H9 (cell line): ENCODE results near the gene CNGB1. TPM values are rescaled to one million over a fixed set of nuclear protein-coding genes. Genes with fewer than 3 reads are reported as not detected.

ENCODE experiments used
- DNase-seq: peaks from one replicate; pipeline ENCODE4 v3.0.0-alpha.2; 2017
- H2AFZ ChIP-seq: one replicate; pipeline ENCODE4 v1.6.1; 2013; ENCODE audit warnings: mild to moderate bottlenecking, low read length, control low read depth, moderate library complexity
- H2AK5ac ChIP-seq: 2 replicates; pipeline ENCODE4 v1.6.1; 2013; ENCODE audit warnings: low read length, control low read depth, mixed read lengths; ENCODE audit not compliant: insufficient read length
- H2BK120ac ChIP-seq: one replicate; pipeline ENCODE4 v1.6.1; 2013; ENCODE audit warnings: low read depth, mild to moderate bottlenecking, low read length, control low read depth, inconsistent platforms; ENCODE audit not compliant: poor library complexity, severe bottlenecking
- H2BK12ac ChIP-seq: 2 replicates; pipeline ENCODE4 v1.6.1; 2013; ENCODE audit warnings: low read length, control low read depth, mixed read lengths, low read depth; ENCODE audit not compliant: insufficient read length
- H2BK15ac ChIP-seq: 2 replicates; pipeline ENCODE4 v1.6.1; 2013; ENCODE audit warnings: low read depth, low read length, control low read depth
- H2BK20ac ChIP-seq: one replicate; pipeline ENCODE4 v1.6.1; 2013; ENCODE audit warnings: low read depth, mild to moderate bottlenecking, low read length, control low read depth, inconsistent platforms; ENCODE audit not compliant: poor library complexity, severe bottlenecking
- H2BK5ac ChIP-seq: 2 replicates; pipeline ENCODE4 v1.6.1; 2013; ENCODE audit warnings: low read length, control low read depth, mixed read lengths; ENCODE audit not compliant: insufficient read length
- H3K14ac ChIP-seq: 2 replicates; pipeline ENCODE4 v1.6.1; 2013; ENCODE audit warnings: low read length, control low read depth; ENCODE audit not compliant: insufficient read depth
- H3K18ac ChIP-seq: 2 replicates; pipeline ENCODE4 v1.6.1; 2013; ENCODE audit warnings: low read depth, mild to moderate bottlenecking, mixed read lengths, low read length, control low read depth; ENCODE audit not compliant: insufficient read length
- H3K23ac ChIP-seq: 2 replicates; pipeline ENCODE4 v1.6.1; 2013; ENCODE audit warnings: low read length, control low read depth, mixed read lengths, low read depth; ENCODE audit not compliant: insufficient read length
- H3K23me2 ChIP-seq: 2 replicates; pipeline ENCODE4 v1.6.1; 2013; ENCODE audit warnings: low read depth, mild to moderate bottlenecking, mixed read lengths, low read length, control low read depth; ENCODE audit not compliant: insufficient read length, poor library complexity, severe bottlenecking
- H3K27ac ChIP-seq: 2 replicates; pipeline ENCODE4 v1.5.1; 2013; ENCODE audit warnings: low read length, control low read depth, mixed read lengths, low read depth; ENCODE audit not compliant: insufficient read length
- H3K27me3 ChIP-seq: 2 replicates; pipeline ENCODE4 v1.6.1; 2013; ENCODE audit warnings: low read length, control low read depth, inconsistent platforms; ENCODE audit not compliant: insufficient read depth
- H3K4ac ChIP-seq: 2 replicates; pipeline ENCODE4 v1.6.1; 2013; ENCODE audit warnings: low read depth, mild to moderate bottlenecking, control low read depth, inconsistent platforms, low read length, moderate library complexity
- H3K4me1 ChIP-seq: 2 replicates; pipeline ENCODE4 v1.6.1; 2013; ENCODE audit warnings: low read length, control low read depth, inconsistent platforms; ENCODE audit not compliant: insufficient read depth
- H3K4me2 ChIP-seq: 2 replicates; pipeline ENCODE4 v1.6.1; 2013; ENCODE audit warnings: low read length, control low read depth, mixed read lengths; ENCODE audit not compliant: insufficient read length, insufficient read depth
- H3K56ac ChIP-seq: 2 replicates; pipeline ENCODE4 v1.6.1; 2013; ENCODE audit warnings: low read depth, mild to moderate bottlenecking, mixed read lengths, low read length, control low read depth; ENCODE audit not compliant: insufficient read length
- H3K79me1 ChIP-seq: 2 replicates; pipeline ENCODE4 v1.6.1; 2013; ENCODE audit warnings: low read depth, mild to moderate bottlenecking, moderate library complexity, low read length, control low read depth, inconsistent platforms; ENCODE audit not compliant: insufficient read depth, poor library complexity, severe bottlenecking
- H3K79me2 ChIP-seq: 2 replicates; pipeline ENCODE4 v1.6.1; 2013; ENCODE audit warnings: low read length, control low read depth, inconsistent platforms; ENCODE audit not compliant: insufficient read depth
- H3K9ac ChIP-seq: 2 replicates; pipeline ENCODE4 v1.6.1; 2013; ENCODE audit warnings: low read length, control low read depth, mixed read lengths; ENCODE audit not compliant: insufficient read length; ENCODE audit errors: extremely low read depth
- H3K9me3 ChIP-seq: one replicate; pipeline ENCODE4 v1.6.1; 2013; ENCODE audit warnings: low read depth, low read length, inconsistent platforms; ENCODE audit not compliant: control insufficient read depth
- H3T11ph ChIP-seq: one replicate; pipeline ENCODE4 v1.6.1; 2013; ENCODE audit warnings: mild to moderate bottlenecking, low read length, control low read depth, inconsistent platforms
- H4K20me1 ChIP-seq: one replicate; pipeline ENCODE4 v1.6.1; 2013; ENCODE audit not compliant: control insufficient read depth, insufficient read length, insufficient read depth
- H4K5ac ChIP-seq: 2 replicates; pipeline ENCODE4 v1.6.1; 2013; ENCODE audit warnings: low read depth, mild to moderate bottlenecking, mixed read lengths, low read length, control low read depth; ENCODE audit not compliant: insufficient read length
- H4K8ac ChIP-seq: replicated peaks from 2 replicates; pipeline ENCODE4 v1.6.1; 2013; ENCODE audit warnings: low read length, control low read depth, mixed read lengths, low read depth; ENCODE audit not compliant: insufficient read length
- H4K91ac ChIP-seq: 2 replicates; pipeline ENCODE4 v1.6.1; 2013; ENCODE audit warnings: low read depth, mild to moderate bottlenecking, moderate library complexity, mixed read lengths, low read length, control low read depth; ENCODE audit not compliant: insufficient read length
- H3K27ac Mint-ChIP-seq, 3 experiments: 2 replicates in 2 of 3; 3 replicates in 1 of 3; pipeline ENCODE4 v1.8.0; 2020 to 2021; ENCODE audit warnings: mixed read lengths in 3 of 3, mild to moderate bottlenecking in 1 of 3, moderate library complexity in 1 of 3
- H3K27me3 Mint-ChIP-seq: 2 replicates; pipeline ENCODE4 v1.8.0; 2021; ENCODE audit warnings: low read depth, mild to moderate bottlenecking, moderate library complexity, mixed read lengths
- H3K36me3 Mint-ChIP-seq, 3 experiments: 2 replicates in 2 of 3; 3 replicates in 1 of 3; pipeline ENCODE4 v1.8.0; 2020 to 2021; ENCODE audit warnings: low read depth in 3 of 3, mixed read lengths in 3 of 3; ENCODE audit not compliant: insufficient read depth in 1 of 3
- H3K4me1 Mint-ChIP-seq, 2 experiments: 2 replicates each; pipeline ENCODE4 v1.8.0; 2020; ENCODE audit warnings: mixed read lengths in 2 of 2
- H3K4me3 Mint-ChIP-seq, 2 experiments: 2 replicates in 1 of 2; 3 replicates in 1 of 2; pipeline ENCODE4 v1.8.0; 2020 to 2021; ENCODE audit warnings: mild to moderate bottlenecking in 2 of 2, mixed read lengths in 2 of 2, moderate library complexity in 1 of 2
- H3K9me3 Mint-ChIP-seq, 2 experiments: 2 replicates in 1 of 2; 3 replicates in 1 of 2; pipeline ENCODE4 v1.8.0; 2020; ENCODE audit warnings: mild to moderate bottlenecking in 2 of 2, mixed read lengths in 2 of 2, moderate library complexity in 1 of 2
- WGBS: extraction: QIAGEN DNeasy Blood & Tissue Kit; methylation state at CpG from one replicate; pipeline ENCODE4 v1.1.7; 2013; ENCODE audit warnings: missing lambda C conversion rate, low lambda C conversion rate, mixed read lengths; ENCODE audit not compliant: insufficient read length; ENCODE audit errors: extremely low coverage; 5-methylcytosine and 5-hydroxymethylcytosine counted together
- total RNA-seq: library from RNA; stranded (reverse); gene quantifications from 2 replicates; pipeline ENCODE4 v1.2.1, GENCODE V29; 2021
- TF ChIP-seq, protein P1 (sequence below): fragments of 200-600 bp; sonication (generic); conservative IDR thresholded peaks from 3 replicates; pipeline ENCODE4 v1.8.0; 2021; ENCODE audit warnings: antibody characterized with exemption, mild to moderate bottlenecking

CNGB1 gene
- total RNA-seq, 1 experiment from 2014 or later, result not detected

GRCh38 chr16:57838161-57838560 is 132.8 kb downstream of the CNGB1 start:
- TF ChIP-seq, protein P1, sequence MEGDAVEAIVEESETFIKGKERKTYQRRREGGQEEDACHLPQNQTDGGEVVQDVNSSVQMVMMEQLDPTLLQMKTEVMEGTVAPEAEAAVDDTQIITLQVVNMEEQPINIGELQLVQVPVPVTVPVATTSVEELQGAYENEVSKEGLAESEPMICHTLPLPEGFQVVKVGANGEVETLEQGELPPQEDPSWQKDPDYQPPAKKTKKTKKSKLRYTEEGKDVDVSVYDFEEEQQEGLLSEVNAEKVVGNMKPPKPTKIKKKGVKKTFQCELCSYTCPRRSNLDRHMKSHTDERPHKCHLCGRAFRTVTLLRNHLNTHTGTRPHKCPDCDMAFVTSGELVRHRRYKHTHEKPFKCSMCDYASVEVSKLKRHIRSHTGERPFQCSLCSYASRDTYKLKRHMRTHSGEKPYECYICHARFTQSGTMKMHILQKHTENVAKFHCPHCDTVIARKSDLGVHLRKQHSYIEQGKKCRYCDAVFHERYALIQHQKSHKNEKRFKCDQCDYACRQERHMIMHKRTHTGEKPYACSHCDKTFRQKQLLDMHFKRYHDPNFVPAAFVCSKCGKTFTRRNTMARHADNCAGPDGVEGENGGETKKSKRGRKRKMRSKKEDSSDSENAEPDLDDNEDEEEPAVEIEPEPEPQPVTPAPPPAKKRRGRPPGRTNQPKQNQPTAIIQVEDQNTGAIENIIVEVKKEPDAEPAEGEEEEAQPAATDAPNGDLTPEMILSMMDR, result no peak
- H2BK15ac ChIP-seq, result no peak overlapping the region
- H3K56ac ChIP-seq, result no peak overlapping the region
- no peak overlapping the region; a peak in 1 of 5 replicates for H3K4me3 Mint-ChIP-seq
- no peak overlapping the region for H2BK12ac ChIP-seq
- no peaks in the 10 kb centered on the region for H3K9me3 Mint-ChIP-seq
- H3K79me2 ChIP-seq, result no peaks in the 10 kb centered on the region
- peaks cover 35 to 37% of the 10 kb centered on the region in 2 experiments for H3K4me1 Mint-ChIP-seq
- no CpG with 5 or more reads among the region's 13 CpGs for WGBS
- H3K4ac ChIP-seq, result no peak overlapping the region
- H3K27ac ChIP-seq, result no peak overlapping the region
- H3T11ph ChIP-seq, result no peak overlapping the region
- no peak overlapping the region for H4K8ac ChIP-seq
- no peak overlapping the region for H3K14ac ChIP-seq
- H4K5ac ChIP-seq, result no peak overlapping the region
- no peak overlapping the region for H3K9ac ChIP-seq
- peak overlapping the region in 2 of 3 experiments; percentile 21 to 65; a peak in 1 of 7 replicates for H3K27ac Mint-ChIP-seq
- H2AFZ ChIP-seq, result no peak overlapping the region
- no peak overlapping the region for H4K91ac ChIP-seq
- no peak for DNase-seq
- no peak overlapping the region for H2BK5ac ChIP-seq
- no peaks in the 10 kb centered on the region for H3K23me2 ChIP-seq
- no peaks in the 10 kb centered on the region; the same call in 1 of the 2 replicates for H3K27me3 Mint-ChIP-seq
- H3K36me3 Mint-ChIP-seq, result no peaks in the 10 kb centered on the region
- no peaks in the 10 kb centered on the region for H3K9me3 ChIP-seq
- H3K23ac ChIP-seq, result no peak overlapping the region
- 0 out of 2 replicates have a peak, but pooled peaks cover 2% of the 10 kb centered on the region for H3K4me1 ChIP-seq
- H3K79me1 ChIP-seq, result no peaks in the 10 kb centered on the region
- no peak overlapping the region for H2BK120ac ChIP-seq
- H3K4me2 ChIP-seq, result no peak overlapping the region
- H2BK20ac ChIP-seq, result no peak overlapping the region
- H4K20me1 ChIP-seq, result no peaks in the 10 kb centered on the region
- no peak overlapping the region for H3K18ac ChIP-seq
- no peak overlapping the region for H2AK5ac ChIP-seq
- no peaks in the 10 kb centered on the region for H3K27me3 ChIP-seq
